Measurements from ENCODE around the gene ART1. TPM values are rescaled to one million over a fixed set of nuclear protein-coding genes. Genes with fewer than 3 reads are reported as not detected.

The ART1 gene
- total RNA-seq, 4 donors from 2014 or later = not detected

DNA sequence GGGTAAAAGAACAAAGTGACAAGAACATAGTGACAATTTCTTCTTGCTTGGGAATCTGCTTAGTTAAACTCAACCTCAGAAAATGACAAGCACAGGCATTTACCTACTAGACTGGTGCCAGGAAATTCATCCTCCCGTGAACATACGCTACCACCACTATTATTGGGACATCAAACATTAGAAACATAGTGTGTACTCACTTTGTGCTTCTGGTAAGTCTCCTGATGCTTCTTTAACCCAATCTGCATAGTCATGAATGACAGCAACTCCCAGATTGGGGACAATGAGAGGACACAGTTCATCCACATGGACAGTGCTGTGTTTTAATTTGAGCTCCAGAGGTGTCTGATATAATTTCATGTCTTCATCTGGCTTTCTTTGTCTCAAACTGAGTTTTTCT, 55.5 kb downstream of the ART1 start:
- TF ChIP-seq, protein P1, sequence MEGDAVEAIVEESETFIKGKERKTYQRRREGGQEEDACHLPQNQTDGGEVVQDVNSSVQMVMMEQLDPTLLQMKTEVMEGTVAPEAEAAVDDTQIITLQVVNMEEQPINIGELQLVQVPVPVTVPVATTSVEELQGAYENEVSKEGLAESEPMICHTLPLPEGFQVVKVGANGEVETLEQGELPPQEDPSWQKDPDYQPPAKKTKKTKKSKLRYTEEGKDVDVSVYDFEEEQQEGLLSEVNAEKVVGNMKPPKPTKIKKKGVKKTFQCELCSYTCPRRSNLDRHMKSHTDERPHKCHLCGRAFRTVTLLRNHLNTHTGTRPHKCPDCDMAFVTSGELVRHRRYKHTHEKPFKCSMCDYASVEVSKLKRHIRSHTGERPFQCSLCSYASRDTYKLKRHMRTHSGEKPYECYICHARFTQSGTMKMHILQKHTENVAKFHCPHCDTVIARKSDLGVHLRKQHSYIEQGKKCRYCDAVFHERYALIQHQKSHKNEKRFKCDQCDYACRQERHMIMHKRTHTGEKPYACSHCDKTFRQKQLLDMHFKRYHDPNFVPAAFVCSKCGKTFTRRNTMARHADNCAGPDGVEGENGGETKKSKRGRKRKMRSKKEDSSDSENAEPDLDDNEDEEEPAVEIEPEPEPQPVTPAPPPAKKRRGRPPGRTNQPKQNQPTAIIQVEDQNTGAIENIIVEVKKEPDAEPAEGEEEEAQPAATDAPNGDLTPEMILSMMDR (IDR thresholded peaks at IDR 0.05; ENCODE audit: low read depth) = no peak

DNA sequence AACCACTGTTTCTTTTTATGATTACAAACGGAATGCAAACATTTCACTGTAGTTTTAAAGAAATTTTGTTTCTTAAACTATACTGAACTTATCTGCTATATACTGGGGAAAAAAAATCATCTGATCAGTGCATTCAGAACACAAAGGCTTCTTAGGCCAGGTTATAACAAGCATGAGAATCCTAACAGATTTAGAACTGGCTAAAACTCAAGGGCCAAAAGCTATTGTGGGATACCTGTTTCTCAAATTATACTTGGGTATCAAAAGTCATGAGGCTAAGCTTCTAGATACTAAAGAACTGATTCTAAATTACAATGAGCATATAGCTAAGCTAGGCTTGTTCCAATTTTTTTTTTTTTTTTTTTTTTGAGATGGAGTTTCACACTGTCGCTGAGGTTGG, 56.0 kb downstream of the ART1 start:
- TF ChIP-seq, protein P1 (IDR thresholded peaks at IDR 0.05; ENCODE audit: low read depth) = no peak

DNA sequence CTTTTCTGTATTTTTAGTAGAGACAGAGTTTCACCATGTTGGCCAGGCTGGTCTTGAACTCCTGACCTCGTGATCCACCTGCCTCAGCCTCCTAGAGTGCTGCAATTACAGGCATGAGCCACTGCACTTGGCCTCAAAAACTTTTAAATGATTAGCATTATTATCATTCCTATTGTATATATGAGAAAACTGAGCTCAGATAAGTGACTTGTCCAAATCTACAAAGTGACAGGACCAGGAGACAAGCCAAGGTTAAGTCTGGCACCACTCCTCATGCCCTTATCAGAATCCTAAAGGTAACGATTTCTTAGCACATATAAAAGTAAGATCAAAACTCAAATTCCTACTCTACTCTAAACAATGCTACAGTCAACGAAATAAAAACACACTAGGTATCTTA, 58.5 kb downstream of the ART1 start:
- TF ChIP-seq, protein P1 (IDR thresholded peaks at IDR 0.05; ENCODE audit: low read depth) = no peak

DNA sequence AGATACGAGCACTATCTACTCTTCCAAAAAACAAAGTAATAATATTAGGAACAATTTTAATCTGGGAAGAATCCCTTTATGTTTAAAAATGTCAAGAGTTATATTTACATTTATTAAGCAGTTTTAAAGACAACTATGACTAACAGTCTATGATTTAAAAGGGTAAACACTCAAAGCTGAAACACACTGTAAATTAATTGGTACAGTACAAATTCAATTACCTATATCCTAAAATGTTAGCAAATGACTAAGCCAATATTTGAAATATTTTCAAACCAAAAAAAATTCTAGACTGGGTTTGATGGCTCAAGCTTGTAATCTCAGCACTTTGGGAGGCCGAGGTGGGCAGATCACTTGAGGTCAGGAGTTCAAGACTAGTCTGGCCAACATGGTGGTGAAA, 62.2 kb downstream of the ART1 start:
- TF ChIP-seq, protein P1 (IDR thresholded peaks at IDR 0.05; ENCODE audit: low read depth) = no peak

DNA sequence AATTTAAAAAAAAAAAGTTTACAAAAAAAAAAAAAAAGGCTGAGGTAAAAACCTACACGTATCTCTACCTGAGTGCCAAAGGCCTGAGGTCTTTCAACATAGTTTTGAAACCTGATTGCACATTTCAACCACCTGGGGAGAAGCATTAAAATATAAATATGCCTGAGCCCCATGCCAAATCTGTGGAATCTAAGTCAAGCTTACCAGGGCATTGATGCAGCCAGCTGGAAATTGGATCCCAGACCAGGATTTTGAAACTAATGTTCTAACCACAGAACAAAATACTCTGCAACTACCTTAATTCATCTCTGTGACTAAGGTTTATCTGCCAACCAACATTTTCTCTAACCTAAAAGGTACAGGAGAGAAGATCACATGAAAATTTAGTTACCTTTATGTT, 65.0 kb downstream of the ART1 start:
- TF ChIP-seq, protein P1 (IDR thresholded peaks at IDR 0.05; ENCODE audit: low read depth) = no peak

DNA sequence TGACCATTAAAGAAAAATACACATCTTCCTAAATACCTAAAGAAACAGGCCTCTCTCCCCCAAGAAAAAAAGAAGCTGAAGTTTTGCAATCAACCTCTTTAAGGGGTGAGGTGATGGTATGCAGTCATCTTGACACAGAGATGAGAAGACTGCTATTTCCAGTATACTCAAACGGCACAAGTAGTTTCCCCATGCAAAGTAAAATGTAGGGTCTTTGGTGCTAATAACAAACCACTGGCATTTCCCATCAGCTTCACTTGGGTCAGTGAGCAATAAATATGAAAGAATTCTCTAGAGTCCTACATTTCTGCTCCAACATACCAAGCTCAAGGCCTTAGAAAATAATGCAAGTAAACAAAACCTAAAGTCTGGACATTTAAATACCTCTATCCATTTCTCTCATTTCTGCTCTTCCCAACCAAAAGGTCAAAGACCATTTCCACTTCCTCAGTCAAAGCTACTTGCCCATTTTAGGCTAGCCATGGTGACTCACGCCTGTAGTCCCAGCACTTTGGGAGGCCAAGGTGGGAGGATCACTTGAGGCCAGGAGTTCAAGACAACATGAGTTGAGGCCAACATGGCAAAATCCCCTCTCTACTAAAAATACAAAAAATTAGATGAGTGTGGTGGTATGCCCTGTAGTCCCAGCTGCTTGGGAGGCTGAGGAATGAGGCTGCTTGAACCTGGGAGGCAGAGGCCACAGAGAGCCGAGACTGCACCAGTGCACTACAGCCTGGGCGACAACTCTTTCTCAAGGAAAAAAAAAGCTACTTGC, 65.7 kb downstream of the ART1 start:
- TF ChIP-seq, protein P1 (IDR thresholded peaks at IDR 0.05; ENCODE audit: low read depth) = no peak

DNA sequence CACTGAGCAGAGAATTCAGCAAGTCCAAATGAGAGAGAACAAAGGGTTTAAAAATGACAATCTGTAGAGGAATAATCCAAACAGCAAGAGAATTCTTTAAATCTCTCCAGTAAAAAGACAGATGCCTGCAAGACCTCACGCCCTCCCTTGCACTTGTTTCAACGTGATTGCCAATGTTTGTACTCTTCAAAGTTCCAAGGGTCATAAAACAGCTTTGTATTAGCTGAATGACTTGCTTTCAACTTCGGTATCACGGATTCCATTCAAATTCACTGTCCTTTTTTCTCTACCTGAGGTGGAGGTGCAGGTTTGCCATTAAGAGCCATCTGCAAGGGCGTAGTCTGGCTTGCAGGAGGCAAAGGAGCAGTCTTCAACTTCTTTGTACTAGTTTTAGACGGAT, 67.3 kb downstream of the ART1 start:
- TF ChIP-seq, protein P1 (IDR thresholded peaks at IDR 0.05; ENCODE audit: low read depth) = no peak

Small RNA genes lying within 50 kb of the gene (small RNA-seq; reads per million reads assigned to genes)
- gene RF00019 = 0.49 reads per million

Other genes starting within 250 kb of the ART1 start
- not detected for gene ART5, start 3.1 kb upstream of the ART1 start, total RNA-seq
- gene CHRNA10, start 26.3 kb downstream of the ART1 start, total RNA-seq = under 1 TPM; 0.49 to 0.68 (median 0.61) TPM
- 100 to 1,000 TPM in 1 of 4 donors, 10 to 100 TPM in 3; 74.6 to 117 (median 86.7) TPM for gene NUP98, start 152.4 kb downstream of the ART1 start, total RNA-seq
- gene PGAP2, start 163.4 kb downstream of the ART1 start, total RNA-seq = 1 to 10 TPM; 5.5 to 9.3 (median 7.3) TPM
- gene RHOG, start 195.8 kb downstream of the ART1 start, total RNA-seq = 10 to 100 TPM; 39.9 to 82.4 (median 59.7) TPM
- 10 to 100 TPM; 39.5 to 64.8 (median 43.3) TPM for gene STIM1, start 210.5 kb downstream of the ART1 start, total RNA-seq

Data from subcutaneous adipose tissue (tissue), 4 donors.